ENCODE results near the gene CXCL3. TPM values are rescaled to one million over a fixed set of nuclear protein-coding genes. Genes with fewer than 3 reads are reported as not detected.

Gene CXCL3
- total and polyA plus RNA-seq, 9 of the 15 experiments (the other 6 are each of a cell fraction or from before 2014, with no cell fraction given): 2.3 to 8.9 (median 6.1) TPM

DNA sequence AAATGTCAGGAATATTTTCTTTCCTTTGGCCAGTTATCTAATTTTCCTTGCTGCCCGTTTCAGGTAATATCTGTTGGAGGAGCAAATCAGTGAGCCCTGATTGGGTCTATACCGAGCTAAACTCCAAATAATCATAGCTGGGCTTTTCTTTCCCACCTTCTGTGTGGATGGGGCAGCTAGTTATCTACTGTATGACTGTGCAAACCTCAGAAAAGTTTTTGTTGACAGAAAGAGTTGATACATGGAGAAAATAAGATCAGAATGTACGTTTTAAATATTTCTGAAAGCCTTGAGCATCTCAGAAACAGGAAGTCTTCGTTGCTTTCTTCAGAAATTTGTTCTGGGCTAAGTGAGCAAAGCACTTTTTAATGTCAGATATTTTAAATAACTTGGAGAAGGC is 33.8 kb downstream of the CXCL3 start (continued):
- TF ChIP-seq, protein P1, sequence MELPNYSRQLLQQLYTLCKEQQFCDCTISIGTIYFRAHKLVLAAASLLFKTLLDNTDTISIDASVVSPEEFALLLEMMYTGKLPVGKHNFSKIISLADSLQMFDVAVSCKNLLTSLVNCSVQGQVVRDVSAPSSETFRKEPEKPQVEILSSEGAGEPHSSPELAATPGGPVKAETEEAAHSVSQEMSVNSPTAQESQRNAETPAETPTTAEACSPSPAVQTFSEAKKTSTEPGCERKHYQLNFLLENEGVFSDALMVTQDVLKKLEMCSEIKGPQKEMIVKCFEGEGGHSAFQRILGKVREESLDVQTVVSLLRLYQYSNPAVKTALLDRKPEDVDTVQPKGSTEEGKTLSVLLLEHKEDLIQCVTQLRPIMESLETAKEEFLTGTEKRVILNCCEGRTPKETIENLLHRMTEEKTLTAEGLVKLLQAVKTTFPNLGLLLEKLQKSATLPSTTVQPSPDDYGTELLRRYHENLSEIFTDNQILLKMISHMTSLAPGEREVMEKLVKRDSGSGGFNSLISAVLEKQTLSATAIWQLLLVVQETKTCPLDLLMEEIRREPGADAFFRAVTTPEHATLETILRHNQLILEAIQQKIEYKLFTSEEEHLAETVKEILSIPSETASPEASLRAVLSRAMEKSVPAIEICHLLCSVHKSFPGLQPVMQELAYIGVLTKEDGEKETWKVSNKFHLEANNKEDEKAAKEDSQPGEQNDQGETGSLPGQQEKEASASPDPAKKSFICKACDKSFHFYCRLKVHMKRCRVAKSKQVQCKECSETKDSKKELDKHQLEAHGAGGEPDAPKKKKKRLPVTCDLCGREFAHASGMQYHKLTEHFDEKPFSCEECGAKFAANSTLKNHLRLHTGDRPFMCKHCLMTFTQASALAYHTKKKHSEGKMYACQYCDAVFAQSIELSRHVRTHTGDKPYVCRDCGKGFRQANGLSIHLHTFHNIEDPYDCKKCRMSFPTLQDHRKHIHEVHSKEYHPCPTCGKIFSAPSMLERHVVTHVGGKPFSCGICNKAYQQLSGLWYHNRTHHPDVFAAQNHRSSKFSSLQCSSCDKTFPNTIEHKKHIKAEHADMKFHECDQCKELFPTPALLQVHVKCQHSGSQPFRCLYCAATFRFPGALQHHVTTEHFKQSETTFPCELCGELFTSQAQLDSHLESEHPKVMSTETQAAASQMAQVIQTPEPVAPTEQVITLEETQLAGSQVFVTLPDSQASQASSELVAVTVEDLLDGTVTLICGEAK (IDR thresholded peaks at IDR 0.05): 0 out of 2 replicates have a peak, but pooled peaks have one; percentile 20
- TF ChIP-seq, protein P1 (CRISPR knock-in tag; IDR thresholded peaks at IDR 0.05): no peak

All from K562 (cell line).